HuH-7 (cell line): Measurements from ENCODE around the gene DISP2.

Experiments used
- DNase-seq: peaks from one replicate; pipeline ENCODE4 v3.0.0; 2011; ENCODE audit warnings: low spot score

DISP2 gene, protein sequence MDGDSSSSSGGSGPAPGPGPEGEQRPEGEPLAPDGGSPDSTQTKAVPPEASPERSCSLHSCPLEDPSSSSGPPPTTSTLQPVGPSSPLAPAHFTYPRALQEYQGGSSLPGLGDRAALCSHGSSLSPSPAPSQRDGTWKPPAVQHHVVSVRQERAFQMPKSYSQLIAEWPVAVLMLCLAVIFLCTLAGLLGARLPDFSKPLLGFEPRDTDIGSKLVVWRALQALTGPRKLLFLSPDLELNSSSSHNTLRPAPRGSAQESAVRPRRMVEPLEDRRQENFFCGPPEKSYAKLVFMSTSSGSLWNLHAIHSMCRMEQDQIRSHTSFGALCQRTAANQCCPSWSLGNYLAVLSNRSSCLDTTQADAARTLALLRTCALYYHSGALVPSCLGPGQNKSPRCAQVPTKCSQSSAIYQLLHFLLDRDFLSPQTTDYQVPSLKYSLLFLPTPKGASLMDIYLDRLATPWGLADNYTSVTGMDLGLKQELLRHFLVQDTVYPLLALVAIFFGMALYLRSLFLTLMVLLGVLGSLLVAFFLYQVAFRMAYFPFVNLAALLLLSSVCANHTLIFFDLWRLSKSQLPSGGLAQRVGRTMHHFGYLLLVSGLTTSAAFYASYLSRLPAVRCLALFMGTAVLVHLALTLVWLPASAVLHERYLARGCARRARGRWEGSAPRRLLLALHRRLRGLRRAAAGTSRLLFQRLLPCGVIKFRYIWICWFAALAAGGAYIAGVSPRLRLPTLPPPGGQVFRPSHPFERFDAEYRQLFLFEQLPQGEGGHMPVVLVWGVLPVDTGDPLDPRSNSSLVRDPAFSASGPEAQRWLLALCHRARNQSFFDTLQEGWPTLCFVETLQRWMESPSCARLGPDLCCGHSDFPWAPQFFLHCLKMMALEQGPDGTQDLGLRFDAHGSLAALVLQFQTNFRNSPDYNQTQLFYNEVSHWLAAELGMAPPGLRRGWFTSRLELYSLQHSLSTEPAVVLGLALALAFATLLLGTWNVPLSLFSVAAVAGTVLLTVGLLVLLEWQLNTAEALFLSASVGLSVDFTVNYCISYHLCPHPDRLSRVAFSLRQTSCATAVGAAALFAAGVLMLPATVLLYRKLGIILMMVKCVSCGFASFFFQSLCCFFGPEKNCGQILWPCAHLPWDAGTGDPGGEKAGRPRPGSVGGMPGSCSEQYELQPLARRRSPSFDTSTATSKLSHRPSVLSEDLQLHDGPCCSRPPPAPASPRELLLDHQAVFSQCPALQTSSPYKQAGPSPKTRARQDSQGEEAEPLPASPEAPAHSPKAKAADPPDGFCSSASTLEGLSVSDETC (N-terminal part only)

GRCh38 chr15:40357723-40358470 is at the start of gene DISP2:
DISP2 (plus strand) TSS chr15:40358219; CDS start chr15:40358322, 103 bp downstream.
- DNase-seq, result peak; percentile 98

DNA sequence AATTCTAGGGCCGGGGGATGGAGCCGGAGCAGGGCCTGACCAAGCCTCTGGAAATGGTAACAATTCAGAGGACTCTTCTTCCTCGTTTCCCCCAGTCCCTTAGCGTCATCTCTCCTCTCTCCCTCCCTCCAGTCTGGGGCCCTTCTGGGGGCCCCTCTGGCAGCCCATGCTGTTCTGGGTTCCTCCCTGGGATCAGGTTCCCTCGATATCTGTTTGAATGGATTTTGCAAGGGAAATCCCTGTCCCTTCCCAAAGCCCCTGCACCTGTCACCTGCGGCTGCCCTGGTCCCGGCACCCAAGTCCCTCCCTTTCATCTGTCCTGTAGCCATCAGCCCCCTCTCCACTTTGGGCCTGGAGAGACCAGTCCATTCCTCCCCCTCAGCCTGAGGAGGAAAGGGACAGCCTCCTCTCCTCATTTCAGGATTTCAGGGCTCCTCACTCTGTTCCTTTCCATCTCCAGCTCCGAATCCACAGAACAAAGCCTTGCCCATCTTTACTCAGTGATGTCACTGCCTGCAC is 48.6 kb upstream of the DISP2 start:
- no peak for DNase-seq

DNA sequence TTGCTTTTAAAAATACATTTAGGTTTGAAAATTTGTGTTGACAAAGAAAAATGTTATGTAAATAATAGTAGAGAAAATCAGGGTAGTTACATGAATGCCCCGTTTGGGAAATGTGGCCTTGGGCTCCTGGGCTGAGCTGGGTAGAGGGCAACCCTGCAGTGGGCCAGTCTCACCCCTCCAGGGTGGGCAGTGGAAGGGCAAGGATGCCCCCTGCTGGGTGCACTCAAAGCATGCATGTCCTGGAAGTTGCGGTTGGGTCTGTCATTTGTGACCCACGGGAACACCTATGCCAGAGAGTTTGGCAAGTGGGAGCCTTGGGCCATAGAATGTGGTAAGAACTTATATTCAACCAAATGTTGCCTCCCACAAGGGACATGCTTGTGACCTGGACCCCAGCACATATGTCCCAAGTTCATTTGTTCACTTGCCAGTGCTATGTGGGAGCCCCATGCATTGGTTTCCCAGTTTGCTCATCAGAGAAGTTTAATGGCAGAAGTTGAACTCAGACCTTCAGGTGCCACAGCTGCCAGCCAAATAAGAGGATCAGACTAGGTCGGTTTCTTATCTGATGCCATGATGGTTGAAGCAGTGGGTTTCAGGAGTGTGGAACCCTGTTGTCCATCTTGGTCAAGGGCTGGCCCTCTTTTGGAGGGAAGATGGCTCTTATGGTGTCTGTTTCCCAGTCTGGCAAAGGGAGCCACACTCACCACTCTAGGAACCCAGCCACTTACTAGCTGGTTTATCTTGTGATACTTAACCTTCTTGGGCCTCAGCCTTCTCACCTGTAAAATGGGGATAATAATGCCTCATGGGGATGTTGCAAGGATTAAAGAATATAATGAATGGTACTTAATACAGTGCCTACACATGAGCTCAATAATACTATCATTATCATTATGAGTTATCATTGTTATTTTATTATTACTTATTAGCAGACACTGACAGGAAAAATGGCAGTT is 47.7 kb upstream of the DISP2 start:
- DNase-seq, result peak; percentile 73

DNA sequence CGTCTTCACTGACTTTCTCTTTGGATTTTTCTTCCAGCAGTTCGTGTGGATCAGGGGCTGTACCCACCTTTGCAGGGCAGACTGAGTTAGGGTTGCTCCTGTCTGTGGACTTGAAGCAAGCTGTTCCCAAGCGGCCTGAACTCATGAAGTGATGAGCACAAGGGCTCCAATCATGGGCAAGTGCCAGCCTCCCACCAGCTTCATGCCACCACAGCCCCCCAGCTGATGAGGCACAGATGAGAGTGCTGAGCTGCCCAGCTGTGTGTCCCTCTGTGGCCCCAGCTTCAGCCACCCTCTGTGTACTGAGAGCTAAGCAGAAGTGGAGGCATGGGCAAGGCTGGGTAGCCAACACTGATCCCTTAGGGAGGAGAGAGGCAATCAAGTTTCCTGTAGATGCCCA is 47.0 kb upstream of the DISP2 start:
- no peak for DNase-seq

DNA sequence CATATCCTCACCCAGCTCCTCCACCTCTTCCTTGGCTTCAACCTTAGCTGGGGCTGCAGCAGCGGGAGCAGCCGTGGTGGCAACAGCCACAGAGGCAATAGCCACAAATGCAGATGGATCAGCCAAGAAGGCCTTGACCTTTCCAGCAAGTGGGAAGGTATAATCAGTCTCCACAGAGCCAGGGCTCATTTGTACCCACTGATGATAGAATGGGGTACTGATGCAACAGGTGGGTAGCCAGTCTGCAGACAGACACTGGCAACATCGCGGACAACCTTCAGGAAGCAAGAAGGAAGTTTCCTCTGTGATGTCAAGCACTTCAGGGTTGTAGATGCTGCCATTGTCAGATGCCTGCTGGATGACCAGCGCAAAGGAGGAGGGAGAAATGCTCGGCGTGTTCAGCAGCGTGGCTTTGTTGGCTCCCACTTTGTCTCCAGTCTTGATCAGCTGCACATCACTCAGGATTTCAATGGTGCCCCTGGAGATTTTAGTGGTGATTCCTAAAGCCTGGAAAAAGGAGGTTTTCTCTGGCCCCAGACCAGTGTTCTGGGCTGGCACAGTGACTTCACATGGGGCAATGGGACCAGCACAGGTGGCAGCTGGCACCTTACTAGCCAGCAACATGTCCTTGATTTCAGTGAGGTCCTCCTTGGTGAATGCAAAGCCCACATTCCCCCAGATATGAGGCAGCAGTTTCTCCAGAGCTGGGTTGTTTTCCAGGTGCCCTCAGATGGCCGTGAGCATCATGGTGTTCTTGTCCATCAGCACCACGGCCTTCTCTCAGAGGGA is 45.5 kb upstream of the DISP2 start:
- no peak for DNase-seq

GRCh38 chr15:40313531-40314398 is 44.3 kb upstream of the DISP2 start:
- DNase-seq, result no peak

DNA sequence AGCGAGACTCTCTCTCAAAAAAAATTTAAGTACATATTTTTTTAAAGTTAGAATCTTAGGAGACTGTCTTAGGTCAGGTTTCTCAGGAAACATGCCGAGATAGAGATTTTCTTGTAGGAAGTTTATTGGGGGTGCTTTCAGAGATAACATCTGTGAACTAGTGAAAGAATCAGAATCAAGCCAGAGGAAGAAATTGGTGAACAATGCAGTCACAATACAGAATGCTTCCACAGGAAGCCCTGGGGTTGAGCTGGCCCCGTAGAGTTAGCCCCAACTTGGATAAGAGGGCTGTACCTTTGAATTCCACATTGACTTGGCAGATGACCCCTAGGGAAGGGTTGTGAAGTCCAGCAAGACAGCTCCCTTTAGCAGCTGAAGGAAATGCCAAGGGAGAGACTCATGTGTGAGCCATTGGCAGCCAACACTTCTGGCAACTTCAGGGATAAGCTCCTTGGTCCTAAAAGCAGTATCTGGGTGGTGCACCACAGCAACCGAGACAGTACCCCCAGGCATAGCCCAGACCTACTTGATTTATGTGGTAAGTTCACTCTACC is 43.2 kb upstream of the DISP2 start:
- no peak for DNase-seq

- no peak for DNase-seq
Measured at GRCh38 chr15:40316931-40317330, 41.1 kb upstream of the DISP2 start.

- no peak for DNase-seq
Measured at GRCh38 chr15:40317580-40317979, 40.4 kb upstream of the DISP2 start.

DNA sequence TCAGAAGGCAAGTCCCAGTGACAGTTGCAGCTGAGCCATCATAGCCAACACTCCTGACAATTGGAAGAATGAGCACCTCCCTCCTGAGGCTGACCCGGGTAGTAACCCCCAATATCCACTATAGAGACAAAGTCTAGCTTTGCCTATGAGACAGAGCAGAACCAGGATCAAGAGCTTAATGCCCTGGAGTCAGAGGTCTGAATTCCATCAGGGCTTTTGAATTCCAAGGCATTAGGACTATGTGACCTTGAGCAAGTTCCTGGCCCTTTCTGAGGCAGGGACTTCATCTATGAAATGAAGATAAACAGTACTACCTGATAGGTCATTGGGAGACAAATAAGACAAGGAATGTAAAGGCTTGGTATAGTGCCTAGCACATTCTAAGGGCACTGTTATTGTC is 37.6 kb upstream of the DISP2 start:
- no peak for DNase-seq

DNA sequence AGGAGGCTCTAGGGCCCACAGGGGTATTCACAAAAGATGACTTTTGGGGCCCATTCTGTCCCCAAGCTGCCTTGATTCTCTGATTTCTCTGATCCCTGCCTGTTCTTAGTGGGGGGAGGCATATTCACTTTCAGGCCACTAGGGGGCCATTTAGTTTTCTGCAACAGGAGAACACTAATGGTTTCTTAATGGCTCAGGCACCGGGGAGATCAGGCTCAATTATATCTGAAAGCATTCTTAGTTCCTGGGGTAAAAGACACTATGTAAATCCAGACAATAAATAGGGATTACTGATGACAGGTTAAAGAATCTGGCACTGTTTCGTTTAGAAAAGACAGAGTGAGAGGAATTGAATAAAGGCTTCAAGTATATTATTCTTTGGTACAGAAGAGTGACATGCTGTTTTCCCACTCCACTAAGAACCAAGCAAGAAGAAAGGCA is 37.1 kb upstream of the DISP2 start:
- peak; percentile 79 for DNase-seq

DNA sequence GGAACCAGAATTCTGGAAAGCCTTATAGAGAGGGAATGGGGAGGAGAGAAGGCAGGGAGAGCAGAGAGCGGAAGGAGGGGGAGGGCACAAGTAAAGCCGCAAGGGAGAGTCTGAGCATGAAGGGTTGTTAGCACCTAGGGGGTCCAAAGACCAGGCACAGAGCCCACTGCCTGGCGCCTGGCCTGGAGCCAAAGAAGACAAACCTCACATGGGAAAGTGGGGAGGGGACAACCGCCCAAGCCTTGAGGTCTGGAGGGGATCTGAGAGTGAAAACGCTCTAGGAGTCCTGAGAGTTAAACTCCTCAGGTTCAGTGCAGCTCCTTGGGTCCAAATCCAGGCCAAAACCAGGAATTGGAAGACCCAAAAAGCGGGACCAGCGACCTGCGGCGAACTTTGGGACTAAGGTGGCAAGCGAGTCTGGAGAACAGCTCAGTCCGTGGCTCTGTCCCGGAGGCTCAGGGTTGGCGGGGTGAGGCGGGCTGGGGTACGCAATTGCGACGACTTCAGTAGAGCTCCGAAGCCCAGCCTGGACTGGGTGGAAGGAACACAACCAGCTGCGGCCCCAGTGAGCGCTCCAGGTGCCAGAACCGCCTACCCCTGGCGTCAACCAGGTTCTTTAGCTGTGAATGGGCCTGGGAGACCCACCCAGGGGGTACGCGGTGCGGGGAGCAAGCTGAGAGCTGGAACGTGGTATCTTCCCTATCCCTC is 35.3 kb upstream of the DISP2 start:
- no peak for DNase-seq

DNA sequence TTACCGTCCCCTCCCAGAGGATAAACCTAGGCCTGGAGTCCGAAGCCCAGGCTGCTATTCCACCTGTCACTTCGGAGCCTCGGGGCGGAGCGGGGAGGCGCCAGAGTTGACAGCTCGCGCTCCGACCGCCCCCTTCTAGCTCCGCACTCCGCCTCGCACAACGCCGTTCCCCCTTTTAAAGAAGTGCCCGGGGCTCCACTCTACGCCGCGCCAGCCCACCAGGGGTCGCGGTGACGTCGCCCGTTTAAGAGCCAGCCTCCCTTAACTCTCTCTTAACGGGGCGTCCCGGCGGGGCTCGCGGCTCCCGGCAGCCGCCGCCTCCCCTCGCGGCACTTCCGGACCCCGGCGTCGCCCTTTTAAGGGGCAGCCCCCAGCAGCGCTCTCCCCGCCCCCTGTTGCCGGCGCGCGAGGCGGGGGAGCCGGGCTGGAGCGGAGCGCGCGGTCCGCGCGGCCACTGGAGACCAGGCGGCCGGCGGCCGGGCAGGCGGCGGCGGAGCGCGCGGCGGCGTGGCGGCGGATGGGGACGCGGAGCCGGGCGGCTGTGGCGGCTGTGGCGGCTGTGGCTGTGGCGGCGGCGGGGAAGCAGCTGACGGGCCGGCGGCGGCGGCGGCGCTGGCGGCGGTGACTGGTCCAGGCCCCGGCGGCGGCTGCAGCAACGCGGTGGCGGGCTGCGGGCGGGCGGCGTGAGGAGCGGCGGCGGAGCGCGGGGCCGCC is 34.6 kb upstream of the DISP2 start, which contains the start of gene INAFM2:
TSS of gene INAFM2 (plus strand) at position 454 of the 714 bp plus-strand sequence. CDS start 364 bp downstream, outside the sequence.
- peak; percentile 84 for DNase-seq

- DNase-seq, result no peak
Measured at GRCh38 chr15:40323953-40324937, 33.8 kb upstream of the DISP2 start.

DNA sequence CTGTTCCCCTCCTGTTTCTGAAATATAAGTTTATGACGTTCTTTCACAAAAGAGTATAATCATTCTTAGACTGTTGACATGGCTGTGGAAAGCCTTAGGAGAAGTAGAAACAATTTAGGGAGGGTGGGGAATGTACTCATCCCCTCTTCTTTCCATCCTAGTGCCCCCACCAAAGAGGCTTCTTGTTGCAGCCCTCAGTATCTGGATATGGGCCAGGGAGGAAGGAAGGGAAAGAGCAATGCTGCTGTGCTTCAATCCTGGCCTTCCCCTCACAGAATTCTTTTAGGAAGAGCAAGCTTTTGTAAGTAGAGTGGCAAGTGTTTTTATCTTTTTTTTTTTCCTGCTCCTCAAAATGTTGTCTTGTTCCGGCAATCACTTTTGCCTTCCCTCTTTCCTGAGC is 32.8 kb upstream of the DISP2 start:
- DNase-seq, result no peak
